H1 (cell line): ENCODE data around the gene FAM177A1. TPM values are rescaled to one million over a fixed set of nuclear protein-coding genes. Genes with fewer than 3 reads are reported as not detected.

Source experiments
- CTCF ChIA-PET: fragments of 300-600 bp; sonication (Branson Sonifier 250); formaldehyde crosslinking; loops from one replicate; lab custom pipeline; 2021; ENCODE audit not compliant: partially characterized antibody; lab: Charles Lee
- POLR2A ChIA-PET: fragments of 300-600 bp; sonication (Branson Sonifier 250); formaldehyde crosslinking; loops from one replicate; lab custom pipeline; 2021; ENCODE audit warnings: inconsistent platforms; ENCODE audit not compliant: partially characterized antibody; lab: Charles Lee
- DNase-seq, 2 experiments: peaks; one replicate each; pipeline versions ENCODE4 v3.0.0 to v3.0.0-alpha.2; 2010 to 2022; ENCODE audit warnings: low spot score in 2 of 2, low read depth in 1 of 2, mixed read lengths in 1 of 2
- FAIRE-seq: peaks from 2 replicates; lab custom pipeline; 2011; peaks lifted over from hg19 to GRCh38; lab: Jason Lieb, UNC
- H2AFZ ChIP-seq: 2 replicates; pipeline ENCODE4 v1.8.1; 2012; ENCODE audit warnings: low read length, inconsistent platforms
- H2AK5ac ChIP-seq: 2 replicates; pipeline ENCODE4 v1.6.1; 2013; ENCODE audit warnings: low read depth, low read length
- H2BK120ac ChIP-seq: replicated peaks from 2 replicates; pipeline ENCODE3; 2013; ENCODE audit warnings: low read depth, low read length, inconsistent platforms
- H2BK12ac ChIP-seq: 2 replicates; pipeline ENCODE4 v1.6.1; 2013; ENCODE audit warnings: low read depth, low read length
- H2BK15ac ChIP-seq: 2 replicates; pipeline ENCODE4 v1.6.1; 2013; ENCODE audit warnings: low read length
- H2BK20ac ChIP-seq: 2 replicates; pipeline ENCODE4 v1.6.1; 2013; ENCODE audit warnings: low read length
- H2BK5ac ChIP-seq: 2 replicates; pipeline ENCODE4 v1.6.1; 2013; ENCODE audit warnings: low read depth, low read length
- H3K14ac ChIP-seq: 2 replicates; pipeline ENCODE4 v1.6.1; 2013; ENCODE audit warnings: inconsistent platforms; ENCODE audit not compliant: insufficient read length
- H3K18ac ChIP-seq: 2 replicates; pipeline ENCODE4 v1.6.1; 2013; ENCODE audit warnings: low read length; ENCODE audit errors: extremely low read depth
- H3K23ac ChIP-seq: 2 replicates; pipeline ENCODE4 v1.6.1; 2013; ENCODE audit warnings: inconsistent platforms; ENCODE audit not compliant: insufficient read length
- H3K23me2 ChIP-seq: 2 replicates; pipeline ENCODE4 v1.6.1; 2013; ENCODE audit warnings: low read depth, low read length
- H3K27ac ChIP-seq: 2 replicates; pipeline ENCODE4 v1.6.1; 2011; ENCODE audit warnings: low read depth, low read length, inconsistent platforms
- H3K27me3 ChIP-seq, 4 experiments: replicated peaks in 1 of 4; 1 replicate in 1 of 4; 2 replicates in 3 of 4; pipeline versions ENCODE4 v1.6.1 to v1.8.1; 2011 to 2013; ENCODE audit warnings: low read length in 3 of 4, mild to moderate bottlenecking in 3 of 4, inconsistent platforms in 2 of 4, mixed read lengths in 2 of 4, moderate library complexity in 1 of 4; ENCODE audit not compliant: control insufficient read depth in 3 of 4, insufficient read depth in 3 of 4; ENCODE audit errors: extremely low read depth in 1 of 4
- H3K36me3 ChIP-seq, 4 experiments: 2 replicates each; pipeline versions ENCODE4 v1.6.1 to v1.8.1; 2011 to 2013; ENCODE audit warnings: mild to moderate bottlenecking in 4 of 4, low read length in 3 of 4, moderate library complexity in 2 of 4, control low read depth in 1 of 4, inconsistent platforms in 1 of 4; ENCODE audit not compliant: insufficient read depth in 4 of 4, control insufficient read depth in 2 of 4
- H3K4ac ChIP-seq: replicated peaks from 2 replicates; pipeline ENCODE3; 2013; ENCODE audit warnings: low read length, low read depth, mixed read lengths, inconsistent platforms; ENCODE audit not compliant: insufficient read length
- H3K4me1 ChIP-seq, 4 experiments: replicated peaks in 1 of 4; 1 replicate in 1 of 4; 2 replicates in 3 of 4; pipeline versions ENCODE4 v1.6.1 to v1.8.1; 2011 to 2013; ENCODE audit warnings: low read length in 3 of 4, inconsistent platforms in 2 of 4, mixed read lengths in 1 of 4; ENCODE audit not compliant: insufficient read depth in 4 of 4, control insufficient read depth in 3 of 4
- H3K4me2 ChIP-seq, 2 experiments: 2 replicates each; pipeline versions ENCODE4 v1.6.1 to v1.8.1; 2011 to 2013; ENCODE audit warnings: low read depth in 2 of 2, low read length in 2 of 2, control low read depth in 1 of 2, inconsistent platforms in 1 of 2, mild to moderate bottlenecking in 1 of 2; ENCODE audit not compliant: insufficient read depth in 1 of 2
- H3K4me3 ChIP-seq, 4 experiments: fragments of 200-600, 300-600 bp in 1 of 4; sonication (generic), shearing (Covaris generic), sonication (Bioruptor Twin) in 1 of 4; 2 replicates each; pipeline versions ENCODE4 v1.5.1 to v1.8.1; 2011 to 2016; ENCODE audit warnings: low read length in 4 of 4, low read depth in 3 of 4, control low read depth in 2 of 4, inconsistent platforms in 2 of 4, mild to moderate bottlenecking in 2 of 4, mixed read lengths in 1 of 4, moderate library complexity in 1 of 4; ENCODE audit not compliant: insufficient read depth in 2 of 4; ENCODE audit errors: extremely low read depth in 1 of 4
- H3K56ac ChIP-seq: replicated peaks from 2 replicates; pipeline ENCODE3; 2013; ENCODE audit warnings: low read depth, mild to moderate bottlenecking, mixed read lengths, low read length, inconsistent platforms; ENCODE audit not compliant: insufficient read length
- H3K79me1 ChIP-seq: 2 replicates; pipeline ENCODE4 v1.6.1; 2013; ENCODE audit warnings: low read depth, low read length, control low read depth
- H3K79me2 ChIP-seq, 2 experiments: 2 replicates each; pipeline versions ENCODE4 v1.6.1 to v1.8.1; 2012 to 2013; ENCODE audit warnings: low read length in 2 of 2, mild to moderate bottlenecking in 2 of 2, inconsistent platforms in 1 of 2; ENCODE audit not compliant: insufficient read depth in 2 of 2, control insufficient read depth in 1 of 2
- H3K9ac ChIP-seq, 4 experiments: replicated peaks in 1 of 4; 1 replicate in 1 of 4; 2 replicates in 3 of 4; pipeline versions ENCODE4 v1.6.1 to v1.8.1; 2011 to 2013; ENCODE audit warnings: low read depth in 3 of 4, low read length in 3 of 4, control low read depth in 2 of 4, mild to moderate bottlenecking in 2 of 4, moderate library complexity in 2 of 4, inconsistent platforms in 1 of 4; ENCODE audit errors: extremely low read depth in 1 of 4
- H3K9me3 ChIP-seq, 2 experiments: 2 replicates each; pipeline versions ENCODE4 v1.6.1 to v1.8.1; 2012 to 2013; ENCODE audit warnings: mild to moderate bottlenecking in 2 of 2, moderate library complexity in 2 of 2, control low read depth in 1 of 2, inconsistent platforms in 1 of 2, low read depth in 1 of 2, low read length in 1 of 2, mixed read lengths in 1 of 2; ENCODE audit not compliant: insufficient read depth in 2 of 2
- H4K20me1 ChIP-seq, 2 experiments: replicated peaks in 1 of 2; 2 replicates each; pipeline versions ENCODE3 to v1.8.1; 2011 to 2013; ENCODE audit warnings: inconsistent platforms in 2 of 2, low read length in 2 of 2, mild to moderate bottlenecking in 1 of 2; ENCODE audit not compliant: insufficient read depth in 2 of 2, control insufficient read depth in 1 of 2
- H4K5ac ChIP-seq: 2 replicates; pipeline ENCODE4 v1.6.1; 2013; ENCODE audit warnings: low read length, low read depth, mixed read lengths, inconsistent platforms; ENCODE audit not compliant: insufficient read length
- H4K8ac ChIP-seq: 2 replicates; pipeline ENCODE4 v1.8.0; 2013; ENCODE audit warnings: mild to moderate bottlenecking, moderate library complexity, low read length, inconsistent platforms; ENCODE audit not compliant: insufficient read depth; ENCODE audit errors: extremely low read depth
- H4K91ac ChIP-seq: replicated peaks from 2 replicates; pipeline ENCODE3; 2013; ENCODE audit warnings: low read length, mixed read lengths, inconsistent platforms; ENCODE audit not compliant: insufficient read length
- ASH2L ChIP-seq: fragments of 200-600, 300-600 bp; sonication (generic); IDR thresholded peaks from one replicate; pipeline ENCODE4 v1.7.1; 2017; ENCODE audit warnings: low read length
- CBX5 ChIP-seq: fragments of 300-800, 300-1000 bp; sonication (generic); IDR thresholded peaks from 2 replicates; pipeline ENCODE4 v1.7.1; 2016; ENCODE audit warnings: antibody characterized with exemption, low read length, low read depth
- CHD2 ChIP-seq: IDR thresholded peaks from 2 replicates; pipeline ENCODE4 v1.6.1; 2012; ENCODE audit warnings: low read length, improper control_type of control experiment
- EP300 ChIP-seq, 2 experiments: IDR thresholded peaks; 1 replicate in 1 of 2; 2 replicates in 1 of 2; pipeline ENCODE4 v1.6.1; 2011 to 2012; ENCODE audit warnings: low read depth in 2 of 2, low read length in 2 of 2, mild to moderate bottlenecking in 2 of 2, borderline replicate concordance in 1 of 2, inconsistent platforms in 1 of 2, moderate library complexity in 1 of 2
- FOSL1 ChIP-seq: IDR thresholded peaks from 2 replicates; pipeline ENCODE4 v1.6.1; 2011; ENCODE audit warnings: mild to moderate bottlenecking, low read depth, low read length, moderate library complexity; ENCODE audit not compliant: insufficient read depth
- KDM1A ChIP-seq: fragments of 200-600, 300-600 bp; sonication (generic); IDR thresholded peaks from 2 replicates; pipeline ENCODE4 v1.7.1; 2016; ENCODE audit warnings: mild to moderate bottlenecking, low read length, borderline replicate concordance
- KDM5A ChIP-seq: fragments of 200-600 bp; IDR thresholded peaks from 2 replicates; pipeline ENCODE4 v1.7.1; 2012; ENCODE audit warnings: mild to moderate bottlenecking, low read length, inconsistent platforms, mixed read lengths
- MAFK ChIP-seq: IDR thresholded peaks from 2 replicates; pipeline ENCODE4 v1.6.1; 2012; ENCODE audit warnings: low read depth, mild to moderate bottlenecking, improper control_type of control experiment, low read length
- RAD21 ChIP-seq, 2 experiments: IDR thresholded peaks in 1 of 2; conservative IDR thresholded peaks in 1 of 2; 2 replicates each; pipeline ENCODE4 v1.6.1; 2011; ENCODE audit warnings: low read depth in 2 of 2, low read length in 2 of 2, improper control_type of control experiment in 1 of 2, inconsistent platforms in 1 of 2, mild to moderate bottlenecking in 1 of 2, moderate library complexity in 1 of 2
- RFX5 ChIP-seq: IDR thresholded peaks from 2 replicates; pipeline ENCODE4 v1.6.1; 2011; ENCODE audit warnings: low read depth, low read length, improper control_type of control experiment, borderline replicate concordance
- TCF12 ChIP-seq: IDR thresholded peaks from 2 replicates; pipeline ENCODE4 v1.6.1; 2011; ENCODE audit warnings: low read depth, mild to moderate bottlenecking, low read length
- TEAD4 ChIP-seq: IDR thresholded peaks from 2 replicates; pipeline ENCODE4 v1.6.1; 2012; ENCODE audit warnings: low read depth, low read length, inconsistent platforms, mixed read lengths
- USF2 ChIP-seq: IDR thresholded peaks from 2 replicates; pipeline ENCODE4 v1.6.1; 2011; ENCODE audit warnings: low read length, improper control_type of control experiment
- WGBS, 2 experiments: shearing (Covaris generic) in 1 of 2; methylation state at CpG; one replicate each; pipeline versions ENCODE4 v1.1.6 to v1.1.7; 2013 to 2015; ENCODE audit warnings: low lambda C conversion rate in 2 of 2, mixed read lengths in 2 of 2, inconsistent platforms in 1 of 2, low coverage in 1 of 2, missing lambda C conversion rate in 1 of 2; ENCODE audit not compliant: insufficient replicate concordance in 2 of 2, insufficient coverage in 1 of 2, insufficient read length in 1 of 2; ENCODE audit errors: extremely low coverage in 1 of 2, missing lambda C conversion rate in 1 of 2; 5-methylcytosine and 5-hydroxymethylcytosine counted together
- polyA plus RNA-seq, 7 experiments: library from polyadenylated mRNA; depleted of rRNA in 3 of 7; stranded (reverse) in 5 of 7; unstranded in 2 of 7; fragments of >200 nt in 5 of 7; fragments of 200-250 nt in 2 of 7; gene quantifications; 1 replicate in 5 of 7; 2 replicates in 1 of 7; 4 replicates in 1 of 7; pipeline versions ENCODE4 v1.2.1 to v1.2.3, GENCODE V29; 2011 to 2013; ENCODE audit warnings: missing spikeins in 2 of 7, mixed read lengths in 2 of 7
- total RNA-seq: library from RNA; stranded (reverse); fragmentation: NEBNext Ultra II Directional; extraction: Animal tissue kit (Norgen Biotek cat#: 25700); gene quantifications from 2 replicates; pipeline ENCODE4 v1.2.1, GENCODE V29; 2021

FAM177A1 gene
- total and polyA plus RNA-seq, 2 of the 8 experiments (the other 6 are each of a cell fraction or from before 2014, with no cell fraction given): 11.3 to 34.0 TPM

GRCh38 chr14:34997762-34998161, 48.3 kb upstream of the FAM177A1 start:
- no peak overlapping the region for H2BK120ac ChIP-seq
- no peak overlapping the region for H3K9ac ChIP-seq
- H3K4me3 ChIP-seq: no peak overlapping the region
- H4K20me1 ChIP-seq: peaks cover 2 to 3% of the 10 kb centered on the region in 2 experiments
- no peak overlapping the region for H2BK15ac ChIP-seq
- H4K8ac ChIP-seq: no peak overlapping the region
- no peaks in the 10 kb centered on the region for H3K4me1 ChIP-seq
- H2BK20ac ChIP-seq: no peak overlapping the region
- POLR2A ChIA-PET: no interaction called here
- peaks cover 0 to 11% (median 4%) of the 10 kb centered on the region in 4 experiments; a peak in 4 of 8 replicates for H3K36me3 ChIP-seq
- H3K27ac ChIP-seq: no peak overlapping the region
- no peak overlapping the region for H2AFZ ChIP-seq
- no peak overlapping the region for H3K23ac ChIP-seq
- no peak overlapping the region for H2BK12ac ChIP-seq
- no peak overlapping the region for H3K18ac ChIP-seq
- H4K5ac ChIP-seq: no peak overlapping the region
- no peak for FAIRE-seq
- no peak overlapping the region for H2AK5ac ChIP-seq
- H3K27me3 ChIP-seq: no peaks in the 10 kb centered on the region
- no peak overlapping the region for H2BK5ac ChIP-seq
- no peaks in the 10 kb centered on the region for H3K79me1 ChIP-seq
- no peak overlapping the region for H3K14ac ChIP-seq
- DNase-seq: no peak
- H3K9me3 ChIP-seq: no peaks in the 10 kb centered on the region
- H3K4ac ChIP-seq: no peak overlapping the region
- H3K4me2 ChIP-seq: no peak overlapping the region
- no peak overlapping the region for H3K56ac ChIP-seq
- CTCF ChIA-PET: no interaction called here
- H4K91ac ChIP-seq: no peak overlapping the region
- 76% methylated on average over 3 of the region's 3 CpGs; no CpG with 5 or more reads in 1 of the 2 experiments for WGBS, 2 experiments
- H3K23me2 ChIP-seq: no peaks in the 10 kb centered on the region
- peaks cover 0 to 26% of the 10 kb centered on the region in 2 experiments; a peak in 2 of 4 replicates for H3K79me2 ChIP-seq
- TF ChIP-seq MAFK: no peak
- no peak for TF ChIP-seq RAD21 (IDR thresholded peaks at IDR 0.05 in 1 of 2, conservative IDR thresholded peaks at IDR 0.05 in 1 of 2; ENCODE audit: low read depth in 2 of 2, low read length in 2 of 2)
- TF ChIP-seq CHD2: no peak
- TF ChIP-seq FOSL1: no peak
- TF ChIP-seq TEAD4: no peak
- TF ChIP-seq EP300 (IDR thresholded peaks at IDR 0.05; ENCODE audit: borderline replicate concordance in 1 of 2, low read depth in 2 of 2, low read length in 2 of 2): no peak
- TF ChIP-seq KDM1A: no peak
- TF ChIP-seq RFX5: no peak
- TF ChIP-seq ASH2L: no peak
- TF ChIP-seq CBX5: no peak
- TF ChIP-seq USF2: no peak
- no peak for TF ChIP-seq TCF12
- no peak for TF ChIP-seq KDM5A
